HG02759 (cell line): ENCODE data around the gene RNASE9.
"Not testable (repeated sequence)": the region's sequence is repeated elsewhere in the genome, so short reads cannot be mapped to it uniquely, and the experiment has no call there.

Experiments
- ATAC-seq: cut with Tn5 transposase; IDR thresholded peaks from one replicate; pipeline ENCODE4 v1.9.1; 2021; ENCODE audit warnings: mild to moderate bottlenecking, moderate library complexity; ENCODE audit not compliant: unreplicated experiment

The RNASE9 gene

DNA sequence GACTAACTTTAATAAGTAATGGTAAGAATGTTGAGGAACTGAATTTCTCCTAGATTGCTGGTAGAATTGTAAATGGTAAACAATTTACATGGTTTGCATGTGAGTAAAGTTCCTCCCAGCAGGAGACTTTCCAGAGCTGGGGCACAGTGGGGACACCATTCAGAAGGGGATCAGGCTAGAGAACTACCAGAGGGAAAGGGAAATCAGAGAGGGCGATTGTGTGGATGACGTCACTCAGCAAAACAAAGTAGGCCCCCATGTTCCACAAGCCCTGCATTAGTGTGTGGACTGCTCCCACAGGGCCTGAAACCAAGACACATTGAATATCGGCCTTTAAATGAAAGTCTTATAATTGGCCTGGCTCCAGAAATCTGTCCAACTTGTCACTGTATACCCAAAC lies 17.5 kb upstream of the RNASE9 start:
- no peak for ATAC-seq

DNA sequence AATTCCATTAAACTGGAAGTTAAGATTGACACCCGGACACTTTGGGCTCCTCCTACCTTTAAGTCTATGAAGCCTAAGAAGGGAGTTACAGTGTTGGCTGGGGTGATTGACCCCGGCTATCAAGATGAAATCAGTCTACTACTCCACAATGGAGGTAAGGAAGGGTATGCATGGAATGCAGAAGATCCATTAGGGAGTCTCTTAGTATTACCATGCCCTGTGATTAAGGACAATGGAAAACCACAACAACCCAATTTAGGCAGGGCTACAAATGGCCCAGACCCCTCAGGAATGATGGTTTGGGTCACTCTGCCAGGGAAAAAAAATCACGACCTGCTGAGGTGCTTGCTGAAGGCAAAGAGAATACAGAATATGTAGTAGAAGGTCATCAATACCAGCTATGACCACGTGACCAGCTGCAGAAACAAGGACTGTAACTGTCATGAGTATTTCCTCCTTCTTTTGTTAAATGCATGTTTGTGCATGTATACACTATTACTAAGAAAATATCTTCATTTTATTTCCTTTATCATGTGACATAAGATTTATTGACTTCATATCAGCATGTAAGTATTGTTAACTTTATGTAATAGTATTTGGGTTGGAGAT lies 11.6 kb upstream of the RNASE9 start:
- ATAC-seq = not testable (repeated sequence)

DNA sequence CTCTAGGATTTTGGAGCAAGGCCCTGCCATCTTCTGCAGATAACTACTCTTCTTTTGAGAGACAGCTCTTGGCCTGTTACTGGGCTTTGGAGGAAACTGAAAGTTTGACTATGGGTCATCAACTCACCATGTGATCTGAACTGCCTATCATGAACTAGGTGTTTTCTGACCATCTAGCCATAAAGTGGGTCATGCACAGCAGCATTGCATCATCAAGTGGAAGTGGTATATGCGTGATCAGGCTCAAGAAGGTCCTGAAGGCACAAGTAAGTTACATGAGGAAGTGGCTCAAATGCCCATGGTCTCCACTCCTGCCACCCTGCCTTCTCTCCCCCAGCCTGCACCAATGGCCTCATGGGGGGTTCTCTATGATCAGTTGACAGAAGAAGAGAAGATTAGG lies 9.9 kb upstream of the RNASE9 start:
- not testable (repeated sequence) for ATAC-seq

DNA sequence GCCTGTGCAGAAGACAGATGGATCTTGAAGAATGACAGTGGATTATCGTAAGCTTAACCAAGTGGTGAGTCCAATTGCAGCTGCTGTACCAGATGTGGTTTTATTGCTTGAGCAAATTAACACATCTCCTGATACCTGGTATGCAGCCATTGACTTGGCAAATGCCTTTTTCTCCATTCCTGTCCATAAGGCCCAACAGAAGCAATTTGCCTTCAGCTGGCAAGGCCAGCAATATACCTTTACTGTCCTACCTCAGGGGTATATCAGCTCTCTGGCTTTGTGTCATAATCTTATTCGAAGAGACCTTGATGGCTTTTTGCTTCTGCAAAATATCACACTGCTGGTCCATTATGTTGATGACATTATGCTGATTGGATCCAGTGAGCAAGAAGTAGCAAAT lies 9.0 kb upstream of the RNASE9 start:
- not testable (repeated sequence) for ATAC-seq

DNA sequence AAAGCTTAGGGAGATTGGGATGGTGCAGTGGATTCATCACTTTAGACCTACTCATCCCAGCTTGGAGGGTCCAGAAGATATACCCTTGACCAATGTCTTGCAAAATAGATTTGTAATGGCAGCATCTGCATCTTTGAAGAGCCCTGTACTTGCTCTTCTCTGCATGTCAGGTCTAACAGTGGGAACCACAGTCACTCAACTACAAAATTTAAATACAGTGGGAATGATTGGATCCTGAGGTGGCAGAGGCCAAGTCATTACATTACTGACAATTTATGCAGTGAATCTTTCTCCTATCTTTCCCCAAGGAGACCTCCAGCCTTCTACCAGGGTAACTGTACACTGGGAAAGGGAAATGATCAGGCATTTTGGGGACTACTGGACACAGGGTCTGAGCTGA lies 8.2 kb upstream of the RNASE9 start:
- ATAC-seq = no peak

DNA sequence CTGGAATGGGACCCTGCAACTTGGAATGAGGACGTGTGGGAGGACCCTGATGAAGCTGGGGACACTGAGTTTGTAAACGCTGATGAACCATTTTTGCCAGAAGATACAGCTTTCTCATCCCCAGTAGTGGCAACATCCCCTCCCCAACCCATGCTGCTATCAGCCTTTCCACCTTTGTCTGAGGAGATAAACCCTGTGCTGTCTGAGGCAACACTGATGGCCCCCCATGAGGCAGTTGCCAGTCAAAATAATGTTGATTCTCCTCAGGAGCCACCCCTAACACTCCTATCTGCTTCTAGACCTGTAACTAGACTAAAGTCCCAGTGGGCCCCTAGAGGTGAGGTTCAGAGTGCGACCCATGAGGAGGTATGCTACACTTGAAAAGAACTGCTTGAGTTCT lies 7.5 kb upstream of the RNASE9 start:
- ATAC-seq = no peak

DNA sequence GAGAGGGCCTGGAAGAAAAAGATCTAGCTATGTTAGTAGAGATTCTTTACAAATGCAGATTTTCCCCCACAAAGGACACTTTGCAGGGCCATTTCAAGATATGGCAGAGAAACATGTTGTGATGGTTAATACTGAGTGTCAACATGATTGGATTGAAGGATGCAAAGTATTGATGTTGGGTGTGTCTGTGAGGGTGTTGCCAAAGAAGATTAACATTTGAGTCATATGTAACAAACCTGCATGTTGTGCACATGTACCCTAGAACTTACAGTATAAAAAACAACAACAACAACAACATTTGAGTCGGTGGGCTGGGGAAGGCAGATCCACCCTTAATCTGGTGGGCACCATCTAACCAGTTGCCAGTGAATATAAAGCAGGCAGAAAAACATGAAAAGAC lies 6.4 kb upstream of the RNASE9 start:
- not testable (repeated sequence) for ATAC-seq

DNA sequence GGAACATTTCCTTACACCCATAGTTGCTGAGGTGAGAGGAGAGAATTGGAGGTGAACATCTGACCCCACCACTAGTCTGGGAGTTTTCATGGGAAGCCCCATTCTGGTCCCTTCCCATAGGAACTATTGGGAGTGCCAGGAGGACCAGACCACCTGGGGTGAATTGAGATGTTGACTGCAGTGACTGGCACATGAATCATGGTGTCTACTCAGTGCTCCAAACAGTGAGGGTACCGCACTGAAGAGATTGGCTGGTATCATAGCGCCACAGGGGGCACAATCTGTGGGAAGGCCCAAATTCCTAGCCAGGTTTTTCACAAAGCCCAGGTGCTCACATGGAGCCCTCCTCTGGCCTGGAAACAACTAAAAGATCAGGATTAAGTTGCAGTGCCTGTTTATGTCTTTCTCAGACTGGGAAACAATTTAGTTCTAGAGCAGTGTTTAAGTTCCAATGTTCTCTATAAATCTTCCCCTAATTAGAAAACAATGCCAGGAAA lies 3.7 kb upstream of the RNASE9 start:
- no peak for ATAC-seq

DNA sequence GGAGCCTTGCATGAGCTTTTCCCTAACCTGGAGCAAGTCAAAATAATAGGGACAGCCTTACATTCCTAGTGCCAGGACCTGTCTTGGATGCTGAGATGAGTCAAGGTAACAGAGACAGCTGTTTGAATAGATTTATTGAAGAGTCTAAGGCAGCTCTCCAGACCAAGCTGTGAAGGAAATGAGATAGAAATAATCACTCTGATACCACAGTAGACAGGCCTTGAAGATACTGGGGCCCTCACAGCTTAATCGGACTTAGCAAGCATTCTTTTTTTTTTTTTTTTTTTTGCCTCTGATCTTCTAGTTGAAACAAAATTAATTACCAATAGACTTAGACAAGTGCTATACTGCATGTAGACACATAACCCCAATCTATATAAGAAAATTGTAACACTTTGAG lies 3.1 kb upstream of the RNASE9 start:
- ATAC-seq = no peak

DNA sequence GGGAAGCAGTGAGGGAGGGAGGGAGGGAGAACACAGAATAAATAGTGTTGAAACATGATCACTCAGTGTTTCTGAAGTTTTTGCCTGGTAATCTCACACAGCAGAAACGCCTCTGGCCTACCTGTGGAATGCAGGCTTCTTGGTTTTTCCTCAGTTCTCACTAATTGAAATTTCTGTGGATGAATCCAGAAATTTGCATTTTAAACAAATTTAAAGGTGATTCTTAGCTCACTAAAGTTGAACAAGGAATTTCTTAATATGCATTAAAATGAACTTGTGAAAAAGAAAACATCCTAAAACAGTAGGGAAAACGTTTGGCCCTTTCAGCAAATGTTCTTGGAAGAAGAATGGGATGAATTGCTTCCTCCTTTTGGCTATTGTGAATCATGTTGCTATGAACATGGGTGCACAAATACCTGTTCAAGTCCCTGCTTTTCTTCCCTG lies 1.4 kb downstream of the RNASE9 start:
- ATAC-seq = no peak

DNA sequence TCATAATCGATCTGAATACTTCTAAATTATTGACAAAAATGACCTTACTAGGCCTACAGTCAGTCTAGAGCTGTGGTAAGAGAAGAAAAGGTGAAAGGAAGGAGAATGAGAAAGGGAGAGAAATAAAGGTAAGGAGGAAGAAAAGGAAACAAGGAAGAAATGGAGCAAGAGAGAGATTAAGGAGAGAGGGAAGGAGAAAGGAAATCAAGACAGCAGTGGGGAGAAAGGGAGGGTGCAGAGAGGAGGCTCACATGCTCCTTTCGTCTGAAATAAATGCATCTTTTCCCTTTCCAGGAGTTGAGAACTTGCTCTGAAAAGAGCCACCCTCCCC lies 3.7 kb downstream of the RNASE9 start:
- ATAC-seq = no peak

DNA sequence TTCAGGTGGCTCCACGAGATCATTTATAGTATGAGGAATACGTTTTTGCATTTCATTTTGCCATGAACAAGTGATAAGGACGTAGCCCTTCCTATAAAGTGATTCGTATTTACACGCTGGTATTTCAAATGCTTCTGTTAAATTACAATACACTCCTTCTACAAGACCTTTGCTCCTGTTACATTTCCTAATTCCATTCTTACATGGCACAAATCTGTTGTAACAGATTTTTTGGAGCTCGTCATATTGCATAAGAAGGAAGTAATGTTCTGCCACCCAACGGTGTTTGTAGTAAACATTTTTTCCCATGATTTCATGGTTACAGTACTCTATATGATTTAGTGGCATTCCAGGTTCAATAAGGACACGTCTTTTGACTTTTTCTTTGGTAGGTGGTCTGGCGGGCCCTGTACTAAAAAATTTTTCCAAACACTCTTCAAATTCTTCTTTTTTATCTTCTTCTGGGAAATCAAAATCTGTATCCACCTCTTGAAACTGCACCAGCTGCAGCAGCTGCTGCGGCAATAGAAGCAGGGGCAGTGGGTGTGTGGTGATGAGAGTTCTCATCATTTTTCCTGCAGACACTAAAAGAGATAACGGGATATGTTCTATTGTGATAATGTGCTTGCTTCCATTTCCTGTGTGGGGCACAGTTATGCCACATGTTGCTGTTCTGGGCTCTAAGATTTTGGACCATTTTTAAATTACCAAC lies 4.2 kb downstream of the RNASE9 start:
- no peak for ATAC-seq

DNA sequence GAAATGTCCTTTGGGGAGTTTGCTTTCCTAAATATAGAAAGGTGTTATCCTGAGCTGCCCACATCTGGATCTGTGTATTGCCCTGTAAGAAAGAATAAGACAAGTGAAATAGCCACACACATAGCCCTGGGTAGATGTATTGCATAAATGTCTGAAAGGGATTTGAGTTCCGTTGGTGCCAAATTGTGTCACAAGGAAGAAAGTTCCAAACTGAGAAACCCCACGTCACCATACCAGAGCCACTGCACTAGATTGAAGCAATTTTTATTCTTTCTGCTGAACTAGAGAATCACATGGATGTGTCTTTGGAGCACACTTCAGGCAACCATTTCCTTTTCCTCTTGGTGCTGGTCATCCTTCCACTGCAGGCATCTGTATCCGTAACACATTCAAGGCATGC lies 5.0 kb downstream of the RNASE9 start:
- ATAC-seq = no peak

DNA sequence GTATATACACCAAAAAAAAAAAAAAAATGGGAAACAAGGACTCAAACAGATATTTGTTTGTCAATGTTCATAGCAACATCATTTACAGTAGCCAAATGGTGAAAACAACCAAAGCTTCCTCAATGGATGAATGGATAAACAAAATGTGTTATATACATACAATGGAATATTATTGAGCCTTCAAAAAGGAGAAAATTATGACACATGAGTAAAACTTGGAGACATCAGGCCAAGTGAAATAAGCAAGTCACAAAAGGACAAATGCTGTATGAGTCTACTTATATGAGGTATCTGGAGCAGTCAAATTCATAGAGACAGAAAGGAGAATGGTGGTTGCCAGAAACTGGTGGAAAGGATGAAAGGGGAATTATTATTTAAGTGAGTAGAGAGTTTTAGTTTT lies 7.8 kb downstream of the RNASE9 start:
- no peak for ATAC-seq

DNA sequence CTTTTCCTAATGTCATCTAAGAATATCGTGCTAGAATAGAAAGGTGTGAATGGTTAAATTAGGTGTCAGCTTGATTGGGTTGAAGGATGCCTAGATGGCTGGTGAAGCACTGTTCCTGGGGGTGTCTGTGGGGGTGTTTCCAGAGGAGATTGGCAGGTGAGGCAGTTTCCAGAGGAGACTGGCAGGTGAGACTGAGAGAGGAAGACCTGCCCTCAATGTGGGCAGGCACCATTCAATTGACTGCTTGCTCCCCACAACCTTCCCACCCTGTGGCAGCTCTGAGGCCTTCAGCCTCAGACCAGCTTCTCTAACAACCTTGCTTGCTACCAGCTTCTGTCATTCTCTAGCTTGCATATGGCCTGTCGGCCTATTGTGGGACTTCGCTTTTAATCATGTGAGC lies 9.2 kb downstream of the RNASE9 start:
- ATAC-seq = no peak

DNA sequence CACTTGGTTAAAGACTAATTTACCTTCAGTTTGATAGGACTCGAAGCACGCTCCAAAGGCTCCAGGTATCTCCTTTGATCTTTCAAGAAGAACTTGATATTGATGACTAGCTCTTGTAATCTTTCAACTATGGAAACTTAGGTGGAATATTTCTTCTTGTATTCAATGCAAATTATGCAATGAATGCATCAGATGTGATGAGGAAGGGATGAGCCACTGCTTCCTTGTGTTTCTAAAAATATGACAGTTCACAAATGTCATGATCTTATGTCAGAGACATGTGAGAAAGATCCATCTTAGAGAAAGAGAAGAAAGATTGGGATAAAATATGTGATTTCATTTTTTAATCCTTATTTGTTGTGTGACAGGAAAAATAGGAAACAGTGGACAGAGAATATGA lies 9.9 kb downstream of the RNASE9 start:
- ATAC-seq = no peak

DNA sequence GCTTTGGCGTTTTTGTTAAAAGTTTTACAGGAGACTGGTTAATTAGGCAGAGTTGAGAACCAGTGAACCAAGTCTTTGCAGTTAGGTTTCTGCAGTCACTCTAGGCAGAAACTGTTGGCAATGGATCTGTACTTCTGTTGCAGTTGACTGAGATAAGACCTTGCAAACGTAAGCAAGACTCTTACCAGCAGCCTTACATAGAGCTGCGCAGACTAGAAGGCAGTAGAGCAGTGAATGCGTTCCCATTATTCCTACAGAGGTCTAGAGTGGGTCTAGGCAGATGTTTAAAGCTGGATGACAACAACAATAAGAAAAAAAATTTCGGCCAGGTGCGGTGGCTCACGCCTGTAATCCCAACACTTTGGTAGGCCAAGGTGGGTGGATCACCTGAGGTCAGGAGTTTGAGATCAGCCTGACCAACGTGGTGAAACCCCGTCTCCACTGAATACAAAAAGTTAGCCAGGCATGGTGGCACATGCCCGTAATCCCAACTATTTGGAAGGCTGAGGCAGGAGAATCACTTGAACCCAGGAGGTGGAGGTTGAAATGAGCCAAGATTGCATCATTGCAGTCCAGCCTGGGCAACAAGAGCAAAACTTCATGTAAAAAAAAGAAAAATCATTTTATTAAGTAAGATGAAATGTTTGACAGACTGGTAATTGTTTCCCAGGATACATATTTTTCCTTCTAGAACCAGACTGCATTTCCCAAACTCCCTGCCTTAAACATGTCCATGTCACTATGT lies 12.3 kb downstream of the RNASE9 start:
- ATAC-seq = no peak

DNA sequence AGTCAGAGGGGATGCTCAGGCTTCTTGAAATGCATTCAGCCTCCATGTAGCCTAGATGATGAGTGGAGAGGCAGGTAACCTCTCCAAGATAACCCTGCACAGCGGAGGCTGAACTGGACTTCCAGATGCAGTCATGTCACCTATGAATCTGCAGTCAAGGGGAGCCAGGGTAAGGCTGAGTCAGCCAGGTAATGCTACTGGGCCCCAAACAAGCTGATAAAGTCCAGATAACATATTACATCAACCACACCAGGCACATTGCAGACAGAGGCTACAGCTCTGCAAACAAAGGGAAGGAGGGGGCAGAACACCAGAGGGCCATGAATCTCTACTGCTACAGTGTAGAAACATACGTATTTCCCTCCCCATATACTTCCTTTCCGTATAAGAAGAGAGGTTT lies 14.0 kb downstream of the RNASE9 start:
- ATAC-seq = no peak

DNA sequence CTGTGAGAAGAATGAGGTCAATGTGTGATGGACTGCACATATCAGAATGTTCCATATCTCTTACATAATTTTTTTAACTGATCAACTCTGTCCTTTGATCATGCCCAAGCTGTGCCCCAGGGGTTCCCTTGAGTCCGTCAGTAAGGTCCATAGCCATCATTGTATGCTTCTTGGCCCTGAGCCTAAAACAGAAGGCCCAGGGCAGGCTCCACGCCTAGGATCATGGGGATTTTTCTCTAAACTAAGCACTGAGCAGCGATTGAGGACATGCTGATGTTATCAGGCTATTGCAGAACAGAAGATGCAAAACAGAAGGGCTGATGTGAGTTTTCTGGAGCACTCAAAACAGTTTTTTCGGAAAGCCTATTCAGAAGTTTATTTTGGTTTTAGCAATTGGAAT lies 20.9 kb downstream of the RNASE9 start:
- ATAC-seq = no peak

DNA sequence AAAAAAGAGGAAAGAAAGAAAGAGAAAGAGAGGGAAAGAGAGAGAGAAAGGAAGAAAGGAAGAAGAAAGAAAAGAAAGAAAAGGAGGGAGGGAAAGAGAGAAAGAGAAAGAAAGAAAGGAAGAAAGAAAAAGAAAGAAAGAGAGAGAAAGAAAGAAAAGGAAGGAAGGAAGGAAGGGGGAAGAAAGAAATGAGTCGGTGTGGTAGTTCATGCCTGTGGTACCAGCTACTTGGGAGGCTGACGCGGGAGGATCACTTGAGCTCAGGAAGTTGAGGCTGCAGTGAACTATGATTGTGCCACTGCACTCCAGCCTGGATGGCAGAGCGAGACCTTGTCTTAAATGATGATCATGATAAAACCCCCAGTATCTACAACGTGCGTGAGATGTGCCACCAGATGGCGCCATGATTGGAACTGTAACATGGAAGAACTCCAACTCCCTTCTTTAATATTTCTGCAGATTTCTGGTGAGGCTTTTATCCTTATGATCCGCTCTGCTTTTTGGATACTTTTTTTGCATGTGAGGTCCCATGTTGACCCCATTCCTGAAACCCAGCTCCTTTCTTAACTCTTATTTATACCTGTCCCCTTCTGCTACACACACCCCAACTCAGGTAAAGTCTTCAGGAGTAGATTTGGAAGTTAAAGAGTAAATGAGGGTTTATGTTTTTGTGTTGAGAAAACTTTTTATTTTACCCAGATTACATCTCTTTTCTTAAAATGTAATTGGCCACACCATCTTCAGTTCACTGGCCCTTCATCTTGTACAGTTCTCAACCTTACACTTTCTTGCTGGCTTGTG lies 29.9 kb downstream of the RNASE9 start:
- ATAC-seq = peak; percentile 67

DNA sequence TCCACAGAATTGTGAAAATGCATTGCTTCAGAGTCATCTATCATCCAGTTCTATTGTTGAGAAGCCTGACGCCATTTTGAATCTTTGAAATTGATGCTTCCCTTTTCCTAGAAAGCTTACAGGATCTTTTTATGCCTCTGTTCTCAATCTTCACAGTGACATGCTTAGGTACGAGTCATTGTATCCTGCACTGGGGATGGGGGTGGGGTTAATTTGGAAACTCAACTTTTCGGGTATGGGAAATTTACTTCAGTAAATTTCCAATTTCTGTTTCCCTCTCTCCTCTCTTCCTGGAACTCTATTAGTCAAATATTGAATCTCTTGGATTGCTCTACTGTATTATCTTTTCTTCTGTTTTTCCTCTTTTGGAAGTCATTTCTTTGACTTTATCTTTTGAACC lies 31.0 kb downstream of the RNASE9 start:
- ATAC-seq = no peak
